ENCODE data around the gene ASPM. TPM values are rescaled to one million over a fixed set of nuclear protein-coding genes. Genes with fewer than 3 reads are reported as not detected.

ASPM gene
- total RNA-seq, 1 donor from 2014 or later: 8.9 TPM

GRCh38 chr1:197143276-197143675 is 3.2 kb downstream of the ASPM start:
- H3K27me3 Mint-ChIP-seq (ENCODE audit: unreplicated experiment): no peaks in the 10 kb centered on the region
- peak overlapping the region; percentile 39 for H3K4me3 Mint-ChIP-seq (ENCODE audit: unreplicated experiment)
- no peak for TF ChIP-seq CTCF (IDR thresholded peaks at IDR 0.05)
- no peaks in the 10 kb centered on the region for H3K9me3 Mint-ChIP-seq (ENCODE audit: unreplicated experiment)
- H3K4me1 Mint-ChIP-seq (ENCODE audit: unreplicated experiment): peaks cover 58% of the 10 kb centered on the region
- DNase-seq (ENCODE audit: extremely low spot score, unreplicated experiment): no peak
- H3K36me3 Mint-ChIP-seq (ENCODE audit: unreplicated experiment): no peaks in the 10 kb centered on the region
- peak overlapping the region; percentile 82 for H3K27ac Mint-ChIP-seq (ENCODE audit: unreplicated experiment)

GRCh38 chr1:197141575-197141974 is 4.9 kb downstream of the ASPM start:
- no peak for DNase-seq (ENCODE audit: extremely low spot score, unreplicated experiment)
- peaks cover 59% of the 10 kb centered on the region for H3K4me1 Mint-ChIP-seq (ENCODE audit: unreplicated experiment)
- H3K27me3 Mint-ChIP-seq (ENCODE audit: unreplicated experiment): no peaks in the 10 kb centered on the region
- no peaks in the 10 kb centered on the region for H3K36me3 Mint-ChIP-seq (ENCODE audit: unreplicated experiment)
- peak overlapping the region; percentile 79 for H3K27ac Mint-ChIP-seq (ENCODE audit: unreplicated experiment)
- no peak overlapping the region for H3K4me3 Mint-ChIP-seq (ENCODE audit: unreplicated experiment)
- no peak for TF ChIP-seq CTCF (IDR thresholded peaks at IDR 0.05)
- no peaks in the 10 kb centered on the region for H3K9me3 Mint-ChIP-seq (ENCODE audit: unreplicated experiment)

GRCh38 chr1:197140121-197140520 is 6.3 kb downstream of the ASPM start:
- Mint-ChIP-seq H3K9me3 (ENCODE audit: unreplicated experiment) (no peaks in the 10 kb centered on the region), H3K4me1 (ENCODE audit: unreplicated experiment) (peaks cover 64% of the 10 kb centered on the region), H3K4me3 (ENCODE audit: unreplicated experiment) (no peak overlapping the region), H3K36me3 (ENCODE audit: unreplicated experiment) (no peaks in the 10 kb centered on the region), H3K27ac (ENCODE audit: unreplicated experiment) (peak overlapping the region; percentile 69), H3K27me3 (ENCODE audit: unreplicated experiment) (no peaks in the 10 kb centered on the region)
- no peak for TF ChIP-seq CTCF (IDR thresholded peaks at IDR 0.05)
- DNase-seq (ENCODE audit: extremely low spot score, unreplicated experiment): no peak

GRCh38 chr1:197139169-197139568 is 7.3 kb downstream of the ASPM start:
- TF ChIP-seq CTCF (IDR thresholded peaks at IDR 0.05): no peak
- H3K4me3 Mint-ChIP-seq (ENCODE audit: unreplicated experiment): no peak overlapping the region

GRCh38 chr1:197137322-197137721 is 9.1 kb downstream of the ASPM start:
- H3K4me1 Mint-ChIP-seq (ENCODE audit: unreplicated experiment): peaks cover 49% of the 10 kb centered on the region
- DNase-seq (ENCODE audit: extremely low spot score, unreplicated experiment): no peak
- peak overlapping the region; percentile 50 for H3K27ac Mint-ChIP-seq (ENCODE audit: unreplicated experiment)

More at GRCh38 chr1:197139169-197139568, 7.3 kb downstream of the ASPM start:
- no peak for DNase-seq (ENCODE audit: extremely low spot score, unreplicated experiment)
- Mint-ChIP-seq H3K4me1 (ENCODE audit: unreplicated experiment) (peaks cover 65% of the 10 kb centered on the region), H3K27ac (ENCODE audit: unreplicated experiment) (peak overlapping the region; percentile 66), H3K36me3 (ENCODE audit: unreplicated experiment) (no peaks in the 10 kb centered on the region), H3K27me3 (ENCODE audit: unreplicated experiment) (no peaks in the 10 kb centered on the region), H3K9me3 (ENCODE audit: unreplicated experiment) (no peaks in the 10 kb centered on the region)

More at GRCh38 chr1:197137322-197137721, 9.1 kb downstream of the ASPM start:
- Mint-ChIP-seq H3K36me3 (ENCODE audit: unreplicated experiment) (no peaks in the 10 kb centered on the region), H3K27me3 (ENCODE audit: unreplicated experiment) (no peaks in the 10 kb centered on the region), H3K9me3 (ENCODE audit: unreplicated experiment) (no peaks in the 10 kb centered on the region), H3K4me3 (ENCODE audit: unreplicated experiment) (no peak overlapping the region)
- TF ChIP-seq CTCF (IDR thresholded peaks at IDR 0.05): no peak

Measured in osteocyte (in vitro differentiated cells).